Osteoblast (primary cell): ENCODE measurements around the gene USP7. TPM values are rescaled to one million over a fixed set of nuclear protein-coding genes. Genes with fewer than 3 reads are reported as not detected.

Experiments
- DNase-seq: peaks from one replicate; pipeline ENCODE4 v3.0.0; 2011; ENCODE audit warnings: low spot score, mixed read lengths; ENCODE audit not compliant: insufficient read length; ENCODE audit errors: missing footprints
- H2AFZ ChIP-seq: 2 replicates; pipeline ENCODE4 v1.6.0; 2011; ENCODE audit warnings: mild to moderate bottlenecking, low read length
- H3K27ac ChIP-seq: 2 replicates; pipeline ENCODE4 v1.5.1; 2011; ENCODE audit warnings: mild to moderate bottlenecking, low read depth, low read length, moderate library complexity
- H3K27me3 ChIP-seq: 2 replicates; pipeline ENCODE4 v1.6.0; 2012; ENCODE audit warnings: mild to moderate bottlenecking, control low read depth, inconsistent platforms, low read length, moderate library complexity; ENCODE audit not compliant: insufficient read depth
- H3K36me3 ChIP-seq: 2 replicates; pipeline ENCODE4 v1.5.1; 2011; ENCODE audit warnings: mild to moderate bottlenecking, low read length, control low read depth, moderate library complexity; ENCODE audit not compliant: insufficient read depth
- H3K4me1 ChIP-seq: 2 replicates; pipeline ENCODE4 v1.5.1; 2011; ENCODE audit warnings: mild to moderate bottlenecking, low read length, control low read depth, moderate library complexity; ENCODE audit not compliant: insufficient read depth
- H3K4me2 ChIP-seq: 2 replicates; pipeline ENCODE4 v1.6.0; 2011; ENCODE audit warnings: mild to moderate bottlenecking, low read length; ENCODE audit not compliant: insufficient read depth
- H3K4me3 ChIP-seq: fragments of 200-600 bp; sonication (generic); 3 replicates; pipeline ENCODE4 v1.5.1; 2012; ENCODE audit warnings: mild to moderate bottlenecking, low read length, inconsistent platforms; ENCODE audit not compliant: insufficient read depth
- H3K79me2 ChIP-seq: 2 replicates; pipeline ENCODE4 v1.6.0; 2012; ENCODE audit warnings: mild to moderate bottlenecking, low read length, control low read depth, inconsistent platforms; ENCODE audit not compliant: insufficient read depth
- H3K9me3 ChIP-seq: 2 replicates; pipeline ENCODE4 v1.5.1; 2011; ENCODE audit warnings: low read depth, low read length, control low read depth
- H4K20me1 ChIP-seq: 2 replicates; pipeline ENCODE4 v1.6.0; 2012; ENCODE audit warnings: mild to moderate bottlenecking, low read length, control low read depth; ENCODE audit not compliant: insufficient read depth
- CTCF ChIP-seq: IDR thresholded peaks from 2 replicates; pipeline ENCODE4 v1.5.1; 2011; ENCODE audit warnings: mild to moderate bottlenecking, low read depth, low read length, moderate library complexity; ENCODE audit errors: extremely low read depth
- total RNA-seq: library from RNA; depleted of rRNA; stranded (reverse); fragments of >200 nt; gene quantifications from 2 replicates; pipeline ENCODE4 v1.2.3, GENCODE V29; 2012

The USP7 gene
- total RNA-seq, 1 donor, result 51.4 TPM

- no peak for TF ChIP-seq CTCF
- no peak for DNase-seq
- H3K27ac ChIP-seq, result no peak overlapping the region
Observed at GRCh38 chr16:9003322-9003721, 39.6 kb upstream of the USP7 start.

GRCh38 chr16:9002042-9002441 is 38.3 kb upstream of the USP7 start:
- H3K36me3 ChIP-seq, result no peaks in the 10 kb centered on the region
- H3K4me2 ChIP-seq, result no peak overlapping the region
- no peaks in the 10 kb centered on the region for H3K4me1 ChIP-seq
- TF ChIP-seq CTCF, result no peak
- H2AFZ ChIP-seq, result no peak overlapping the region
- H3K27me3 ChIP-seq, result no peaks in the 10 kb centered on the region
- no peak for DNase-seq
- no peak overlapping the region for H3K4me3 ChIP-seq
- H3K79me2 ChIP-seq, result no peaks in the 10 kb centered on the region
- no peaks in the 10 kb centered on the region for H4K20me1 ChIP-seq
- H3K9me3 ChIP-seq, result no peaks in the 10 kb centered on the region
- no peak overlapping the region for H3K27ac ChIP-seq

More at GRCh38 chr16:9003322-9003721, 39.6 kb upstream of the USP7 start:
- Histone ChIP-seq H3K36me3 (no peaks in the 10 kb centered on the region), H3K27me3 (no peaks in the 10 kb centered on the region), H3K79me2 (no peaks in the 10 kb centered on the region), H3K4me2 (no peak overlapping the region), H3K4me3 (no peak overlapping the region), H4K20me1 (no peaks in the 10 kb centered on the region), H3K9me3 (no peaks in the 10 kb centered on the region), H2AFZ (no peak overlapping the region), H3K4me1 (peaks cover 1% of the 10 kb centered on the region)

- Histone ChIP-seq H3K9me3 (no peaks in the 10 kb centered on the region), H3K27ac (no peak overlapping the region), H3K4me2 (no peak overlapping the region), H3K79me2 (no peaks in the 10 kb centered on the region), H3K4me1 (no peaks in the 10 kb centered on the region), H2AFZ (no peak overlapping the region), H3K4me3 (no peak overlapping the region), H3K27me3 (no peaks in the 10 kb centered on the region), H4K20me1 (no peaks in the 10 kb centered on the region), H3K36me3 (no peaks in the 10 kb centered on the region)
- TF ChIP-seq CTCF, result no peak
- DNase-seq, result no peak
Observed at GRCh38 chr16:9000664-9001063, 37.0 kb upstream of the USP7 start.

GRCh38 chr16:8999800-9000199 is 36.1 kb upstream of the USP7 start:
- Histone ChIP-seq H3K36me3 (no peaks in the 10 kb centered on the region), H2AFZ (no peak overlapping the region), H3K4me2 (no peak overlapping the region), H3K9me3 (no peaks in the 10 kb centered on the region), H3K4me1 (no peaks in the 10 kb centered on the region), H3K4me3 (no peak overlapping the region), H3K79me2 (no peaks in the 10 kb centered on the region), H3K27ac (no peak overlapping the region), H4K20me1 (no peaks in the 10 kb centered on the region), H3K27me3 (no peaks in the 10 kb centered on the region)
- TF ChIP-seq CTCF, result no peak
- no peak for DNase-seq
